ENCODE measurements around the gene EMILIN2. TPM values are rescaled to one million over a fixed set of nuclear protein-coding genes. Genes with fewer than 3 reads are reported as not detected.

The EMILIN2 gene
- total and polyA plus RNA-seq, 2 of the 8 experiments (the other 6 are each of a cell fraction or from before 2014, with no cell fraction given) = 6.0 to 7.5 TPM

DNA sequence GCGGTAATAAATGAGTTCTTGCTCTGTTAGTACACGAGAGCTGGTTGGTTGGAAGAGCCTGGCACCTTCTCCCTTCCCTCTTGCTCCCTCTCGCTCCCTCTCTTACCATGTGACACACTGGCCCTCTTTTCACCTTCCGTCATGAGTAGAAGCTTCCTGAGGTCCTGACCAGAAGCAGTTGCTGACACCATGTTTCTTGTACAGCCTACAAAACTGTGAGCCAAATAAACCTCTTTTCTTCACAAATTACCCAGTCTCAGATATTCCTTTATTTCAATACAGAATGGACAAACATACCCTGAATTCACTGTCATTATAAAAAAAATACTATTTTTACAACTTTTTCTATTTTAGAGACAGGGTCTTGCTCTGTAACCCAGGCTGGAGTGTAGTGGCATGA lies 40.7 kb downstream of the EMILIN2 start:
- no peaks in the 10 kb centered on the region for H3K79me1 ChIP-seq (ENCODE audit: low read depth, low read length)
- no peaks in the 10 kb centered on the region for H3K79me2 ChIP-seq (ENCODE audit: control insufficient read depth in 1 of 2, insufficient read depth in 2 of 2, low read length in 2 of 2)
- H3K4me1 ChIP-seq (replicated peaks in 1 of 4; ENCODE audit: control insufficient read depth in 3 of 4, insufficient read depth in 4 of 4, low read length in 3 of 4) = no peaks in the 10 kb centered on the region
- no peak overlapping the region for H3K56ac ChIP-seq (replicated peaks; ENCODE audit: insufficient read length, low read depth, low read length)
- H3K4me3 ChIP-seq (ENCODE audit: extremely low read depth in 1 of 4, insufficient read depth in 2 of 4, low read depth in 3 of 4, low read length in 4 of 4) = no peak overlapping the region
- H3K27me3 ChIP-seq (replicated peaks in 1 of 4; ENCODE audit: control insufficient read depth in 3 of 4, extremely low read depth in 1 of 4, insufficient read depth in 3 of 4, low read length in 3 of 4) = no peaks in the 10 kb centered on the region
- DNase-seq (ENCODE audit: low read depth in 1 of 2, low spot score in 2 of 2) (no peak), FAIRE-seq (no peak)
- CTCF ChIA-PET (ENCODE audit: partially characterized antibody) = no interaction called here
- H3K14ac ChIP-seq (ENCODE audit: insufficient read length) = no peak overlapping the region
- H3K9me3 ChIP-seq (ENCODE audit: insufficient read depth in 2 of 2, low read depth in 1 of 2, low read length in 1 of 2) = 0 out of 4 replicates have a peak, but pooled peaks cover 0 to 2% of the 10 kb centered on the region in 2 experiments
- no peak overlapping the region for H2BK120ac ChIP-seq (replicated peaks; ENCODE audit: low read depth, low read length)
- no peak overlapping the region for H2BK12ac ChIP-seq (ENCODE audit: low read depth, low read length)
- H2BK15ac ChIP-seq (ENCODE audit: low read length) = no peak overlapping the region
- no peaks in the 10 kb centered on the region for H4K20me1 ChIP-seq (replicated peaks in 1 of 2; ENCODE audit: control insufficient read depth in 1 of 2, insufficient read depth in 2 of 2, low read length in 2 of 2)
- H3K4me2 ChIP-seq (ENCODE audit: insufficient read depth in 1 of 2, low read depth in 2 of 2, low read length in 2 of 2) = no peak overlapping the region
- no peak overlapping the region for H3K9ac ChIP-seq (replicated peaks in 1 of 4; ENCODE audit: extremely low read depth in 1 of 4, low read depth in 3 of 4, low read length in 3 of 4)
- no peak overlapping the region for H2BK20ac ChIP-seq (ENCODE audit: low read length)
- 61% methylated on average over 4 of the region's 4 CpGs; no CpG with 5 or more reads in 1 of the 2 experiments for WGBS, 2 experiments (ENCODE audit: extremely low coverage in 1 of 2, insufficient coverage in 1 of 2, insufficient read length in 1 of 2, insufficient replicate concordance in 2 of 2, low coverage in 1 of 2, low lambda C conversion rate in 2 of 2, missing lambda C conversion rate in 1 of 2)
- H3K23ac ChIP-seq (ENCODE audit: insufficient read length) = no peak overlapping the region
- no peak overlapping the region for H2BK5ac ChIP-seq (ENCODE audit: low read depth, low read length)
- H3K36me3 ChIP-seq (ENCODE audit: control insufficient read depth in 2 of 4, insufficient read depth in 4 of 4, low read length in 3 of 4) = no peaks in the 10 kb centered on the region
- POLR2A ChIA-PET (ENCODE audit: partially characterized antibody) = no interaction called here
- H2AK5ac ChIP-seq (ENCODE audit: low read depth, low read length) = no peak overlapping the region
- no peak overlapping the region for H4K5ac ChIP-seq (ENCODE audit: insufficient read length, low read depth, low read length)
- no peak overlapping the region for H3K27ac ChIP-seq (ENCODE audit: low read depth, low read length)
- no peak overlapping the region for H4K8ac ChIP-seq (ENCODE audit: extremely low read depth, insufficient read depth, low read length)
- no peak overlapping the region for H3K18ac ChIP-seq (ENCODE audit: extremely low read depth, low read length)
- H2AFZ ChIP-seq (ENCODE audit: low read length) = no peak overlapping the region
- no peak overlapping the region for H3K4ac ChIP-seq (replicated peaks; ENCODE audit: insufficient read length, low read depth, low read length)
- H4K91ac ChIP-seq (replicated peaks; ENCODE audit: insufficient read length, low read length) = no peak overlapping the region
- no peaks in the 10 kb centered on the region for H3K23me2 ChIP-seq (ENCODE audit: low read depth, low read length)
- TF ChIP-seq RXRA (IDR thresholded peaks at IDR 0.05; ENCODE audit: insufficient read depth, low read depth, low read length) = no peak
